ENCODE measurements around the gene GALNT14.

GALNT14 gene

GRCh38 chr2:30871980-30872789, 266.1 kb downstream of the GALNT14 start:
- H3K9me3 ChIP-seq (replicated peaks; ENCODE audit: insufficient read depth, low read length) = no peaks in the 10 kb centered on the region

GRCh38 chr2:30871440-30871839, 266.8 kb downstream of the GALNT14 start:
- Histone ChIP-seq H3K9me2 (replicated peaks; ENCODE audit: insufficient read depth, low read length) (no peaks in the 10 kb centered on the region), H3K79me2 (ENCODE audit: low read length) (no peaks in the 10 kb centered on the region), H3K36me3 (replicated peaks; ENCODE audit: insufficient read depth, low read length) (no peaks in the 10 kb centered on the region), H3F3A (ENCODE audit: insufficient read depth, low read length) (no peaks in the 10 kb centered on the region), H3K27me3 (replicated peaks; ENCODE audit: insufficient read depth, low read length) (no peaks in the 10 kb centered on the region), H3K9ac (ENCODE audit: low read length) (no peak overlapping the region), H3K4me3 (ENCODE audit: low read length) (no peak overlapping the region), H3K4me2 (ENCODE audit: low read depth, low read length) (no peak overlapping the region), H3K4me1 (ENCODE audit: low read length) (no peaks in the 10 kb centered on the region), H2AFZ (ENCODE audit: low read length) (no peak overlapping the region), H4K20me1 (ENCODE audit: insufficient read depth, low read length) (no peaks in the 10 kb centered on the region), H3K9me3 (replicated peaks; ENCODE audit: insufficient read depth, low read length) (no peaks in the 10 kb centered on the region), H3K27ac (ENCODE audit: low read length) (no peak overlapping the region)
- TF ChIP-seq CTCF (IDR thresholded peaks at IDR 0.05; ENCODE audit: low read length) (no peak), EZH2 (optimal IDR thresholded peaks at IDR 0.05; ENCODE audit: low read depth, low read length) (no peak), EZH2phosphoT487 (IDR thresholded peaks at IDR 0.05; ENCODE audit: low read length) (no peak)
- DNase-seq = no peak

More at GRCh38 chr2:30871980-30872789, 266.1 kb downstream of the GALNT14 start:
- no peaks in the 10 kb centered on the region for H3K9me2 ChIP-seq (replicated peaks; ENCODE audit: insufficient read depth, low read length)
- no peaks in the 10 kb centered on the region for H3K36me3 ChIP-seq (replicated peaks; ENCODE audit: insufficient read depth, low read length)
- no peaks in the 10 kb centered on the region for H3F3A ChIP-seq (ENCODE audit: insufficient read depth, low read length)
- TF ChIP-seq EZH2 (optimal IDR thresholded peaks at IDR 0.05; ENCODE audit: low read depth, low read length) (no peak), EZH2phosphoT487 (IDR thresholded peaks at IDR 0.05; ENCODE audit: low read length) (no peak), CTCF (IDR thresholded peaks at IDR 0.05; ENCODE audit: low read length) (no peak)
- H3K4me1 ChIP-seq (ENCODE audit: low read length) = no peaks in the 10 kb centered on the region
- no peaks in the 10 kb centered on the region for H3K79me2 ChIP-seq (ENCODE audit: low read length)
- no peak overlapping the region for H3K27ac ChIP-seq (ENCODE audit: low read length)
- H3K27me3 ChIP-seq (replicated peaks; ENCODE audit: insufficient read depth, low read length) = no peaks in the 10 kb centered on the region
- no peaks in the 10 kb centered on the region for H4K20me1 ChIP-seq (ENCODE audit: insufficient read depth, low read length)
- no peak overlapping the region for H3K4me3 ChIP-seq (ENCODE audit: low read length)
- H3K4me2 ChIP-seq (ENCODE audit: low read depth, low read length) = no peak overlapping the region
- H3K9ac ChIP-seq (ENCODE audit: low read length) = no peak overlapping the region
- H2AFZ ChIP-seq (ENCODE audit: low read length) = no peak overlapping the region
- DNase-seq = no peak

GRCh38 chr2:30869988-30870387, 268.3 kb downstream of the GALNT14 start:
- Histone ChIP-seq H3F3A (ENCODE audit: insufficient read depth, low read length) (no peaks in the 10 kb centered on the region), H3K4me2 (ENCODE audit: low read depth, low read length) (no peak overlapping the region), H4K20me1 (ENCODE audit: insufficient read depth, low read length) (no peaks in the 10 kb centered on the region), H3K9me2 (replicated peaks; ENCODE audit: insufficient read depth, low read length) (no peaks in the 10 kb centered on the region), H3K9ac (ENCODE audit: low read length) (no peak overlapping the region), H2AFZ (ENCODE audit: low read length) (no peak overlapping the region), H3K4me3 (ENCODE audit: low read length) (no peak overlapping the region), H3K36me3 (replicated peaks; ENCODE audit: insufficient read depth, low read length) (no peaks in the 10 kb centered on the region), H3K79me2 (ENCODE audit: low read length) (no peaks in the 10 kb centered on the region), H3K4me1 (ENCODE audit: low read length) (no peaks in the 10 kb centered on the region), H3K9me3 (replicated peaks; ENCODE audit: insufficient read depth, low read length) (no peaks in the 10 kb centered on the region), H3K27ac (ENCODE audit: low read length) (no peak overlapping the region), H3K27me3 (replicated peaks; ENCODE audit: insufficient read depth, low read length) (no peaks in the 10 kb centered on the region)
- no peak for TF ChIP-seq EZH2 (optimal IDR thresholded peaks at IDR 0.05; ENCODE audit: low read depth, low read length)
- no peak for TF ChIP-seq CTCF (IDR thresholded peaks at IDR 0.05; ENCODE audit: low read length)
- TF ChIP-seq EZH2phosphoT487 (IDR thresholded peaks at IDR 0.05; ENCODE audit: low read length) = no peak
- no peak for DNase-seq
